ENCODE measurements around the gene GIPC2. TPM values are rescaled to one million over a fixed set of nuclear protein-coding genes. Genes with fewer than 3 reads are reported as not detected.

GIPC2 gene
- polyA plus RNA-seq, 2 of the 4 experiments (the other 2 are of a cell fraction), result 0.06 TPM; not detected in 1

- Histone ChIP-seq H3K9me3 (no peaks in the 10 kb centered on the region), H3K4me2 (no peak overlapping the region), H3K4me3 (no peak overlapping the region), H3K27ac (no peak overlapping the region), H3K4me1 (no peaks in the 10 kb centered on the region)
- CTCF ChIA-PET, result interaction anchor here (1.0 to 2.9 kb wide), 3 partner anchors 11 to 474 kb away, joined by 3 to 11 read pairs (median 7); no protein-coding TSS in a partner anchor
- FAIRE-seq (no peak), DNase-seq (ENCODE audit: low read depth in 1 of 2, low spot score in 1 of 2) (no peak), ATAC-seq (no peak)
- POLR2A ChIA-PET, result no interaction called here
- TF ChIP-seq NFE2L2 (conservative IDR thresholded peaks at IDR 0.05; ENCODE audit: low read length) (no peak), ZC3H11A (IDR thresholded peaks at IDR 0.05) (no peak), NR3C1 (IDR thresholded peaks at IDR 0.05) (no peak), NPAS2 (CRISPR knock-in tag; IDR thresholded peaks at IDR 0.05; ENCODE audit: borderline replicate concordance) (no peak), HES2 (IDR thresholded peaks at IDR 0.05) (no peak), POLR2A (IDR thresholded peaks at IDR 0.05; ENCODE audit: low read length) (no peak)
- TF ChIP-seq, protein P1, sequence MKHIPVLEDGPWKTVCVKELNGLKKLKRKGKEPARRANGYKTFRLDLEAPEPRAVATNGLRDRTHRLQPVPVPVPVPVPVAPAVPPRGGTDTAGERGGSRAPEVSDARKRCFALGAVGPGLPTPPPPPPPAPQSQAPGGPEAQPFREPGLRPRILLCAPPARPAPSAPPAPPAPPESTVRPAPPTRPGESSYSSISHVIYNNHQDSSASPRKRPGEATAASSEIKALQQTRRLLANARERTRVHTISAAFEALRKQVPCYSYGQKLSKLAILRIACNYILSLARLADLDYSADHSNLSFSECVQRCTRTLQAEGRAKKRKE (CRISPR knock-in tag; IDR thresholded peaks at IDR 0.05; ENCODE audit: low read depth), result no peak
- TF ChIP-seq, protein P2, sequence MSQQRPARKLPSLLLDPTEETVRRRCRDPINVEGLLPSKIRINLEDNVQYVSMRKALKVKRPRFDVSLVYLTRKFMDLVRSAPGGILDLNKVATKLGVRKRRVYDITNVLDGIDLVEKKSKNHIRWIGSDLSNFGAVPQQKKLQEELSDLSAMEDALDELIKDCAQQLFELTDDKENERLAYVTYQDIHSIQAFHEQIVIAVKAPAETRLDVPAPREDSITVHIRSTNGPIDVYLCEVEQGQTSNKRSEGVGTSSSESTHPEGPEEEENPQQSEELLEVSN (IDR thresholded peaks at IDR 0.05; ENCODE audit: borderline replicate concordance, low read depth), result no peak
- TF ChIP-seq, protein P3, sequence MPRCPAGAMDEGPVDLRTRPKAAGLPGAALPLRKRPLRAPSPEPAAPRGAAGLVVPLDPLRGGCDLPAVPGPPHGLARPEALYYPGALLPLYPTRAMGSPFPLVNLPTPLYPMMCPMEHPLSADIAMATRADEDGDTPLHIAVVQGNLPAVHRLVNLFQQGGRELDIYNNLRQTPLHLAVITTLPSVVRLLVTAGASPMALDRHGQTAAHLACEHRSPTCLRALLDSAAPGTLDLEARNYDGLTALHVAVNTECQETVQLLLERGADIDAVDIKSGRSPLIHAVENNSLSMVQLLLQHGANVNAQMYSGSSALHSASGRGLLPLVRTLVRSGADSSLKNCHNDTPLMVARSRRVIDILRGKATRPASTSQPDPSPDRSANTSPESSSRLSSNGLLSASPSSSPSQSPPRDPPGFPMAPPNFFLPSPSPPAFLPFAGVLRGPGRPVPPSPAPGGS (IDR thresholded peaks at IDR 0.05), result no peak
- 83% methylated on average over 1 of the region's 1 CpG for WGBS (ENCODE audit: missing lambda C conversion rate)
Observed at GRCh38 chr1:78132948-78133322, 87.2 kb downstream of the GIPC2 start.

GRCh38 chr1:78136680-78137079, 90.9 kb downstream of the GIPC2 start:
- no peaks in the 10 kb centered on the region for H3K9me3 ChIP-seq
- no peak overlapping the region for H3K4me3 ChIP-seq
- ChIA-PET CTCF (interaction anchor here (1.3 kb wide), 1 partner anchor 471 kb away, joined by 5 read pairs; no protein-coding TSS in a partner anchor), POLR2A (no interaction called here)
- H3K4me1 ChIP-seq, result no peaks in the 10 kb centered on the region
- WGBS (ENCODE audit: missing lambda C conversion rate), result 27% methylated on average over 1 of the region's 1 CpG
- H3K27ac ChIP-seq, result no peak overlapping the region
- FAIRE-seq (no peak), ATAC-seq (no peak), DNase-seq (ENCODE audit: low read depth in 1 of 2, low spot score in 1 of 2) (no peak)
- H3K4me2 ChIP-seq, result no peak overlapping the region
- TF ChIP-seq RARB (CRISPR knock-in tag; IDR thresholded peaks at IDR 0.05), result no peak
- TF ChIP-seq JUN (IDR thresholded peaks at IDR 0.05), result no peak
- TF ChIP-seq RAD21 (conservative IDR thresholded peaks at IDR 0.05 in 1 of 2, IDR thresholded peaks at IDR 0.05 in 1 of 2), result no peak
- TF ChIP-seq NR3C1 (IDR thresholded peaks at IDR 0.05), result no peak
- no peak for TF ChIP-seq GATA3 (IDR thresholded peaks at IDR 0.05; ENCODE audit: borderline replicate concordance)
- TF ChIP-seq CBX2 (IDR thresholded peaks at IDR 0.05; ENCODE audit: borderline replicate concordance, low read depth), result no peak
- TF ChIP-seq EHMT2 (IDR thresholded peaks at IDR 0.05; ENCODE audit: low read depth), result no peak
- TF ChIP-seq CHD4 (IDR thresholded peaks at IDR 0.05; ENCODE audit: borderline replicate concordance), result no peak

DNA sequence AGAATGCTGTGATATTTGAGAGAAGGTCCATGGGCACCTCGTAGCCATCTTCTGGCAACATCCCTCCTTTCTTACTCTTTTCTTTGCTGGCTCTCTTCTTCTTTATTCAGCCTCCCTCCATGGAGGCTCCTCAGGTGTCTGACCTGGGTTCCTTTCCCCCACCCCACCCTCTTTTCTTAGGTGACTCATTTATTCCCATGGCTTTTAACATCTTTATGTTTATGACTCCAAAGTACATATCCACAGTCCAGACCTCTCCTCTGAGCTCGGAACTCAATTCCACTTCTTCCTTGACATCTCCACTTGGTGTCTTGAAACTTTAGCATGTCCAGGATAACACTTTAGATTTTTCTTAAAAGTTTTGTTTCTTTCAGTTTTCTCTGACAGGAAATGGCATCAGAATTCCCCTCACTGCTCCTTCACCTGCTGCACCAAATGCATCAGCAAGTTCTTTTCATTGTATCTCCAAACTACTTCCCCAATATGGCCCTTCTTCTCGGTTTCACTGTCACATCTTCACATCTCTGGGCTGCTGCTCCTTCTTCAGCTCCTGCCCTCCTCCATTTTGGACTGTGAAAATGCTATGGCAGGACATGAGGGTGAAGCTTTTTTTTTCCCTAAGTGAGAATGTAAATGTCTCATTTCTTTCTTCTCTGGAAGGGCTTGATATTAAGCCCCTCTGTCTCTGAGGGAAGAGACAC, 95.9 kb downstream of the GIPC2 start:
- ChIA-PET POLR2A (no interaction called here), CTCF (interaction anchor here (2.5 kb wide), 1 partner anchor 466 kb away, joined by 8 read pairs; no protein-coding TSS in a partner anchor)
- TF ChIP-seq RAD21 (conservative IDR thresholded peaks at IDR 0.05 in 1 of 2, IDR thresholded peaks at IDR 0.05 in 1 of 2) (no peak), EHMT2 (IDR thresholded peaks at IDR 0.05; ENCODE audit: low read depth) (no peak), CEBPB (IDR thresholded peaks at IDR 0.05) (no peak), FOSL2 (IDR thresholded peaks at IDR 0.05) (no peak), FOSL2 (CRISPR knock-in tag; IDR thresholded peaks at IDR 0.05) (no peak), GATA3 (IDR thresholded peaks at IDR 0.05; ENCODE audit: borderline replicate concordance) (no peak), CHD4 (IDR thresholded peaks at IDR 0.05; ENCODE audit: borderline replicate concordance) (no peak), JUN (IDR thresholded peaks at IDR 0.05) (no peak), HOXB13 (CRISPR knock-in tag; IDR thresholded peaks at IDR 0.05; ENCODE audit: low read depth) (no peak), ZFP36 (IDR thresholded peaks at IDR 0.05; ENCODE audit: borderline replicate concordance, partially characterized antibody) (no peak), CBX8 (IDR thresholded peaks at IDR 0.05) (no peak)
- TF ChIP-seq, protein P4, sequence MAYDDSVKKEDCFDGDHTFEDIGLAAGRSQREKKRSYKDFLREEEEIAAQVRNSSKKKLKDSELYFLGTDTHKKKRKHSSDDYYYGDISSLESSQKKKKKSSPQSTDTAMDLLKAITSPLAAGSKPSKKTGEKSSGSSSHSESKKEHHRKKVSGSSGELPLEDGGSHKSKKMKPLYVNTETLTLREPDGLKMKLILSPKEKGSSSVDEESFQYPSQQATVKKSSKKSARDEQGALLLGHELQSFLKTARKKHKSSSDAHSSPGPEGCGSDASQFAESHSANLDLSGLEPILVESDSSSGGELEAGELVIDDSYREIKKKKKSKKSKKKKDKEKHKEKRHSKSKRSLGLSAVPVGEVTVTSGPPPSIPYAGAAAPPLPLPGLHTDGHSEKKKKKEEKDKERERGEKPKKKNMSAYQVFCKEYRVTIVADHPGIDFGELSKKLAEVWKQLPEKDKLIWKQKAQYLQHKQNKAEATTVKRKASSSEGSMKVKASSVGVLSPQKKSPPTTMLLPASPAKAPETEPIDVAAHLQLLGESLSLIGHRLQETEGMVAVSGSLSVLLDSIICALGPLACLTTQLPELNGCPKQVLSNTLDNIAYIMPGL (CRISPR knock-in tag; IDR thresholded peaks at IDR 0.05; ENCODE audit: borderline replicate concordance), result no peak
- FAIRE-seq (no peak), DNase-seq (ENCODE audit: low read depth in 1 of 2, low spot score in 1 of 2) (no peak), ATAC-seq (no peak)
- Histone ChIP-seq H3K4me3 (no peak overlapping the region), H3K27ac (no peak overlapping the region), H3K4me1 (peaks cover 4% of the 10 kb centered on the region; the same call in 1 of the 3 replicates), H3K4me2 (no peak overlapping the region), H3K9me3 (no peaks in the 10 kb centered on the region)
- 15% methylated on average over 3 of the region's 3 CpGs for WGBS (ENCODE audit: missing lambda C conversion rate)
